ENCODE results near the gene IGLL1. TPM values are rescaled to one million over a fixed set of nuclear protein-coding genes. Genes with fewer than 3 reads are reported as not detected.
"Not testable (repeated sequence)": the region's sequence is repeated elsewhere in the genome, so short reads cannot be mapped to it uniquely, and the experiment has no call there.

IGLL1 gene
- total RNA-seq, 1 experiment from 2014 or later: not detected

DNA sequence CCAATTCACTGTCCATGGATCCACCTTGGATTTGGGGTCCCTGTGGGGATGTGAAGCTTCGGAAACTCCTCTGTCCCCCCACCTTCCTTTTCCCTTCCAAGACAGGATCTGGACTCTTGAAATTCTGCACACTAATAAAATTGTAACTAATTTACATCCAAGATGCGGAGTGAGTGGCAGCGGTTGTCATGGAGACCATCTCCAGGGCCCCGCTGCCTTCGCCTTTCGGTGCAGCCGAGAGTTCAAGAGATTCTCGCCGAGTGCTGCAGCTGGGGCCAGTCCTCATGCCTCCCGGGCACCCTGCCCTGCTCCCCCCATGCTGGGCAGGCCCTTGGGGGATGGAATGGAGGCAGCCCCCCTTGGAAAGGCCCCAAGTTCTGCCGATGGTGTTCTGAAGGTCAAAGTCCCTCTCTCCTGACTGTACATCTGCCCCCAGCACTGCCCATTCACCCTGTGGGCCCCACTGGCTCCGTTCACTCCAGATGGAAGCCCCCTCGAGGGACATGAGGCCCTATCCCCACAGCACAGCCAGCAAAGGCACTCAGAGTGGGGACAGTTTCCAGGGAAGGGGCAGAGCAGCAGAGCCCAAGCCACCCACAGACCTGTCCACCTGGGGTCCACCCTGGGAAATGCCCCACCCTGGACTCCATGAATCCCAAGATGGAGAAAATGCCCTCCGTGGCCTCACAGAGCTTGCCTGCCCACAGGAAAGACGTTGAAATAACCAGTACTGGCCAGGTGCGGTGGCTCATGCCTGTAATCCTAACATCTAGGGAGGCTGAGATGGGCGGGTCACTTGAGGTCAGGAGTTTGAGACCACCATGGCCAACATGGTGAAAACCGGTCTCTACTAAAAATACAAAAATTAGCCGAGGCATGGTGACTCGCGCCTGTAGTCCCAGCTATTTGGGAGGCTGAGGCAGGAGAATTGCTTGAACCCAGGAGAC is 25.9 kb downstream of the IGLL1 start:
- Histone ChIP-seq H3K9me3 (no peaks in the 10 kb centered on the region), H3K4me3 (no peak overlapping the region), H3K27me3 (peaks cover 5% of the 10 kb centered on the region; the same call in 1 of the 2 replicates), H3K36me3 (no peaks in the 10 kb centered on the region)
- DNase-seq: no peak

DNA sequence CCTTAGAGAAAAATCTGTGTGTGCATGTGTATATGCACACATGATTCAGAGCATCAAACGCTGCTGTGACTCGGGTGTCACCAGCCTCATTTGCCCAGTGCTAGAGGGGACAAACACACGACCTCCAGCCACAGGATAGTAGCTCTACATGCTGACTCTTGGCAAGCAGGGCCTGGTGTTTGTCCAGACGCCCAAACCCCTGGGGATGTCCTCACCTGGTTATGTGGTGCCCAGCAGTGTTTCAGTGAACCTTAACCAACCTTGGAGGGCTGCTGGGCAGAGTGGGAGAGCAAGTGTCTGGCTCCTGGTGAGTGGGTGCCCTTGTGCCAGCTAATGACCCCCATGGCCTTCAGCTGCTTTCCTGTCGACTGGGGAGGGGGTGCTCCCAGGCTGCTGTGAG is 26.7 kb downstream of the IGLL1 start:
- H3K4me3 ChIP-seq: no peak overlapping the region
- DNase-seq: no peak
- H3K36me3 ChIP-seq: no peaks in the 10 kb centered on the region

DNA sequence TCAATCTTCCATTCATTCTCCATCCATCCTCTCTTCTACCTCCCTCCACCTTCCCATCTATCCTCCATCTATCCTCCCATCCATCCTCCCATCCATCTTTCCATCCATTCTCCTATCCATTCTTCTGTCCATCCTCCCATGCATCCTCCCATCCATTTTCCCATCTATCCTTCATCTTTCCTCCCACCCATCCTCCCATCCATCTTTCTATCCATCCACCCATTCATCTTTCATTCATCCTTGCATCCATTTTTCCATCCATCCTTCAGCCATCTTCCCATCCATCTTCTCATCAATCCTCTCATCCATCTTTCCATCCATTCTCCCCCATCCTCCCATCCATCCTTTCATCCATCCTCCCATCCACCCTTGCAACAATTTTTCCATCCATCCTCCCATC is 27.5 kb downstream of the IGLL1 start:
- H3K27me3 ChIP-seq: peaks cover 1% of the 10 kb centered on the region; the same call in 1 of the 2 replicates
- no peaks in the 10 kb centered on the region for H3K36me3 ChIP-seq
- H3K9me3 ChIP-seq: no peaks in the 10 kb centered on the region
- DNase-seq: no peak
- H3K4me3 ChIP-seq: no peak overlapping the region

More for the DNA sequence above, 26.7 kb downstream of the IGLL1 start:
- no peaks in the 10 kb centered on the region for H3K27me3 ChIP-seq
- no peaks in the 10 kb centered on the region for H3K9me3 ChIP-seq

DNA sequence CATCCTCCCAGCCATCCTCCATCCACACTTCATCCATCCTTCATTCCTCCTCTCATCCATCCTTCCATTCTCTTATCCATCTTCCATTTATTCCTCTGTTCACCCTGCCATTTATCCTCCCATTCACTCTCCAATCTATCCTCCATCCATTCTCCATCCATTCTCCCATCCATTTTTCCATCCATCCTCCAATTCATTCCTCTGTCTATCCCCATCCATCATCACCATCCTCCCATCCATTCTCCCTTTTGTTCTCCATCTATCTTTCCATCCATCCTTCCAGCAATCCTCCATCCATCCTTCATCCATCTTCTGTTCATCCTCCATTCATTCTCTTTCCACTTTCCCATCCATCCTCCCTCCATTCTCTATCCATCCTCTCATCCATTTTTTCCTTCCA is 28.7 kb downstream of the IGLL1 start:
- no peak overlapping the region for H3K4me3 ChIP-seq
- peaks cover 3% of the 10 kb centered on the region; the same call in 1 of the 2 replicates for H3K9me3 ChIP-seq
- no peaks in the 10 kb centered on the region for H3K36me3 ChIP-seq
- DNase-seq: no peak
- H3K27me3 ChIP-seq: peaks cover 2% of the 10 kb centered on the region; the same call in 1 of the 2 replicates

DNA sequence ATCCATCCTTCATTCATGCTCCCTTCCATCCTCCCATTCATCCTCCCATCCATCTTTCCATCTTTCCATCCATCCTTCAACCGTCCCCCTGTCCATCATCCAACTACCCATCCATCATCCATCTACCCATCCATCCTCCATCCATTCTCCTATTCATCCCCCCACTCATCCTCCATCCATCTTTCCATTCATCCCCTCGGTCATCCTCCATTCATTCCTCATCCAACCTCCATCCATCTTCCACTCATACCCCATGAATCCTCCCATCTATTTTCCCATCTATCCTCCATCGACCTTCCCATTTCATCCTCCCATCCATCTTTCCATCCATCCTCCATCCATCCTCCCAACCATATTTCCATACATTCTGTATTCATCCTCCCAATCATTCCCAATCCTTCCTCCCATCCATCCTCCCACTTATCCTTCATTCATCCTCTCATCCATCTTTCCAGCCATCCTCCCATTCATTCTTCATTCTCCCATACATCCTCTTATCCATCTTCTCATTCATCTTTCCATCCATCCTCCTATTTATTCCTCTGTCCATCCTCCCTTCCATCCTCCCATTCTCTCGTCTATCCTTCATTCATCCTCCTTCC is 29.9 kb downstream of the IGLL1 start:
- DNase-seq: no peak
- no peak overlapping the region for H3K4me3 ChIP-seq
- H3K27me3 ChIP-seq: peaks cover 2% of the 10 kb centered on the region; the same call in 1 of the 2 replicates
- peaks cover 3% of the 10 kb centered on the region; the same call in 1 of the 2 replicates for H3K9me3 ChIP-seq
- H3K36me3 ChIP-seq: no peaks in the 10 kb centered on the region

DNA sequence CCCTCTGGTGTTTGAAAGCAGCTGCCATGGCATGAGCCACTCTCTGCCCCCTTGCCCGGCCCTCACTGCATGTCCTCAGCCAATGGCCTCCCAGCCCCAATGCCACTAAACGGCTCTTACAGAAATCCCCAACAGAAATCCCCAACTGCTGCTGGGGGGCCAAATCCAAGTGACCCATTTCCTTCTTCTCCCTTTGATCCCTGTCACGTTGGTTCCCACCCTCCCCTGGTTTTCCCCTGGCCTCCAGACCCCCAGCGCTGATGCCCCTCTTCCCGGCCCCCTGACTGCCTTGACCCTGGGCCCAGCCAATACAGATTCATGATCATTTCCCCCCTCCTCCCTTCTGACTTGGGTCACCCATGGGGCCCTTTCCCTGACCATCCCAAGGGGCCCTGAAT is 30.9 kb downstream of the IGLL1 start:
- Histone ChIP-seq H3K36me3 (no peaks in the 10 kb centered on the region), H3K27me3 (peaks cover 2% of the 10 kb centered on the region; the same call in 1 of the 2 replicates), H3K4me3 (no peak overlapping the region), H3K9me3 (peaks cover 3% of the 10 kb centered on the region; the same call in 1 of the 2 replicates)
- no peak for DNase-seq

DNA sequence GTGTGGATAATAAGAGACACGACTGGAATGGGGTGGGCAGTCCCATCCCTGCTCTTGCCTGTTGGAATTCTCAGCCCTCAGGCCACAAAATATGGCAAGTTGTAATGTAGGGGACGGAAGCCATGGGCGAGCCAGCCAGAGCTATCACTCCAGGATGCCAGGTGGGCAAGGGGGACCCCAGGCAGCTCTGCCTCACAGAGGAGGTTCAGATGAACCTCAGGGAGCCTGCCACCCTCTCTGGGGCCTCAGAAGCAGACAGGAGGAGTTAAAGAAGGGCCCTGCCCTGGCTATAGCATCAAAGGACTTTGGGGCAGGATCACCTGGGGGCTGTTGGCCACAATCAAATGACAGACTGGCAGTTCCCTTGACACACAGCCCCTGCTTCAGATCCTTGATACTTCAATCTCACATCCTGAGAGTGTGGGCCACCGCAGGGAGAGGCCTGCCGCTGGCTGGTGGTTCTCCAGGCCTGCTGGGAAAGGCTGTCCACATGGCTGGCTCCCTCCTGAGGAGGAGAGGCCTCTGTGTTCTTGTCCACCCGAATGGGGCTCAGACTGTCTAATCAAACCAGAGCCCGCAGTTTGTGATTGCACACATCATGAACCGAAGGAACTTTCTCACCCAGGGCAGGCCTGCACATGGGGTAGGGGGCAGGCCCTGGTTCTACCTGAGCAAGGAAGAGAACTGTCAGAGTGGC is 31.4 kb downstream of the IGLL1 start:
- no peaks in the 10 kb centered on the region for H3K36me3 ChIP-seq
- no peak overlapping the region for H3K4me3 ChIP-seq
- DNase-seq: no peak
- H3K9me3 ChIP-seq: peaks cover 3% of the 10 kb centered on the region; the same call in 1 of the 2 replicates
- H3K27me3 ChIP-seq: peaks cover 2% of the 10 kb centered on the region; the same call in 1 of the 2 replicates

DNA sequence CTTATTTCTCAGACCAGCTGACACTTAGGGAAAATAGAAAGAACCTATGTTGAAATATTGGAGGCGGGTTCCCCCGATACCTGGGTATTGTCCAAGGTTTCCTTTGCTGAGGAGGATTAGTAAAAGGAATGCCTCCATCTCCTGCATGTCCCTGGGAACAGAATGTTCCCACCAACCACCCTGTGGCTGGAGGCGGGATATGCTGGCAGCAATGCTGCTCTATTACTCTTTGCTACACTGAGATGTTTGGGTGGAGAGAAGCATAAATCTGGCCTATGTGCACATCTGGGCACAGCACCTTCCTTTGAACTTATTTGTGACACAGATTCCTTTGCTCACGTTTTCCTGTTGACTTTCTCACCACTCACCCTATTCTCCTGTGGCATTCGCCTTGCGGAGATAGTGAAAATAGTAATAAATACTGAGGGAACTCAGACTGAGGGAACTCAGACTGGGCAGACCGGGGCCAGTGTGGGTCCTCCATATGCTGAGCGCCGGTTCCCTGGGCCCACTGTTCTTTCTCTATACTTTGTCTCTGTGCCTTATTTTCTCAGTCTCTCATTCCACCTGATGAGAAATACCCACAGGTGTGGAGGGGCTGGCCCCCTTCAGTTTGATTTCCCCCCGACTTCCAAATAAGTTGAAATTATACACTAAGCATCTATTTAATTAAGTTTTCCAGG is 32.1 kb downstream of the IGLL1 start:
- Histone ChIP-seq H3K27me3 (peaks cover 2% of the 10 kb centered on the region; the same call in 1 of the 2 replicates), H3K9me3 (peaks cover 3% of the 10 kb centered on the region; the same call in 1 of the 2 replicates), H3K36me3 (no peaks in the 10 kb centered on the region), H3K4me3 (no peak overlapping the region)
- no peak for DNase-seq

DNA sequence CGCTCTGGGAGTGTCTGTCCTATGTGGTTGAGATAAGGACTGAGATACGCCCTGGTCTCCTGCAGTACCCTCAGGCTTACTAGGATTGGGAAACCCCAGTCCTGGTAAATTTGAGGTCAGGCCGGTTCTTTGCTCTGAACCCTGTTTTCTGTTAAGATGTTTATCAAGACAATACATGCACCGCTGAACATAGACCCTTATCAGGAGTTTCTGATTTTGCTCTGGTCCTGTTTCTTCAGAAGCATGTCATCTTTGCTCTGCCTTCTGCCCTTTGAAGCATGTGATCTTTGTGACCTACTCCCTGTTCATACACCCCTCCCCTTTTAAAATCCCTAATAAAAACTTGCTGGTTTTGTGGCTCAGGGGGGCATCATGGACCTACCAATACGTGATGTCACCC is 32.7 kb downstream of the IGLL1 start:
- not testable (repeated sequence) for DNase-seq, H3K4me3 ChIP-seq, H3K9me3 ChIP-seq

DNA sequence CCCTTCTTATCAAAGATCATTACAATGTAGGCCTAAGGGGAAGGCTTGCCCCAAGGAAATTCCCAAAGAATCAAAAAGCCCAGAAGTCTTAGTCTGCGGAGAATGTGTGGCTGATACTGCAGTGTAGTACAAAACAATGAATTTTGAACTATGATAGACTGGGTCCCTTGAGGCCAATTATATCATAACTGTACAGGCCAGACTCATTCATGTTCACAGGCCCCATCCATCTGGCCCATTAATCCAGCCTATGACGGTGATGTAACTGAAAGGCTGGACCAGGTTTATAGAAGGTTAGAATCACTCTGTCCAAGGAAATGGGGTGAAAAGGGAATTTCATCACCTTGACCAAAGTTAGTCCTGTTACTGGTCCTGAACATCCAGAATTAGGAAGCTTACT is 35.2 kb downstream of the IGLL1 start:
- no peak overlapping the region for H3K4me3 ChIP-seq
- peaks cover 2% of the 10 kb centered on the region; the same call in 1 of the 2 replicates for H3K27me3 ChIP-seq
- no peaks in the 10 kb centered on the region for H3K36me3 ChIP-seq
- DNase-seq: no peak
- peaks cover 3% of the 10 kb centered on the region; the same call in 1 of the 2 replicates for H3K9me3 ChIP-seq

More for the DNA sequence above, 32.7 kb downstream of the IGLL1 start:
- not testable (repeated sequence) for H3K27me3 ChIP-seq, H3K36me3 ChIP-seq

DNA sequence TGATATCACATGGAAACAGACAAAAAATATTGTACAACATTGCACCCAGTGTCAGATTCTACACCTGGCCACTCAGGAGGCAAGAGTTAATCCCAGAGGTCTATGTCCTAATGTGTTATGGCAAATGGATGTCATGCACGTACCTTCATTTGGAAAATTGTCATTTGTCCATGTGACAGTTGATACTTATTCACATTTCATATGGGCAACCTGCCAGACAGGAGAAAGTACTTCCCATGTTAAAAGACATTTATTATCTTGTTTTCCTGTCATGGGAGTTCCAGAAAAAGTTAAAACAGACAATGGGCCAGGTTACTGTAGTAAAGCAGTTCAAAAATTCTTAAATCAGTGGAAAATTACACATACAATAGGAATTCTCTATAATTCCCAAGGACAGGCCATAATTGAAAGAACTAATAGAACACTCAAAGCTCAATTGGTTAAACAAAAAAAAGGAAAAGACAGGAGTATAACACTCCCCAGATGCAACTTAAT is 36.5 kb downstream of the IGLL1 start:
- DNase-seq, H3K9me3 ChIP-seq, H3K4me3 ChIP-seq, H3K27me3 ChIP-seq, H3K36me3 ChIP-seq: not testable (repeated sequence)

DNA sequence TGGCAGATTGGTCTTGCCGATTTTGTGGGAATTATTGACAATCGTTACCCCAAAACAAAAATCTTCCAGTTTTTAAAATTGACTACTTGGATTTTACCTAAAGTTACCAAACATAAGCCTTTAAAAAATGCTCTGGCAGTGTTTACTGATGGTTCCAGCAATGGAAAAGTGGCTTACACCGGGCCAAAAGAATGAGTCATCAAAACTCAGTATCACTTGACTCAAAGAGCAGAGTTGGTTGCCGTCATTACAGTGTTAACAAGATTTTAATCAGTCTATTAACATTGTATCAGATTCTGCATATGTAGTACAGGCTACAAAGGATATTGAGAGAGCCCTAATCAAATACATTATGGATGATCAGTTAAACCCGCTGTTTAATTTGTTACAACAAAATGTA is 37.2 kb downstream of the IGLL1 start:
- peaks cover 3% of the 10 kb centered on the region; the same call in 1 of the 2 replicates for H3K9me3 ChIP-seq
- DNase-seq: no peak
- peaks cover 2% of the 10 kb centered on the region; the same call in 1 of the 2 replicates for H3K27me3 ChIP-seq
- H3K4me3 ChIP-seq: no peak overlapping the region
- H3K36me3 ChIP-seq: no peaks in the 10 kb centered on the region

DNA sequence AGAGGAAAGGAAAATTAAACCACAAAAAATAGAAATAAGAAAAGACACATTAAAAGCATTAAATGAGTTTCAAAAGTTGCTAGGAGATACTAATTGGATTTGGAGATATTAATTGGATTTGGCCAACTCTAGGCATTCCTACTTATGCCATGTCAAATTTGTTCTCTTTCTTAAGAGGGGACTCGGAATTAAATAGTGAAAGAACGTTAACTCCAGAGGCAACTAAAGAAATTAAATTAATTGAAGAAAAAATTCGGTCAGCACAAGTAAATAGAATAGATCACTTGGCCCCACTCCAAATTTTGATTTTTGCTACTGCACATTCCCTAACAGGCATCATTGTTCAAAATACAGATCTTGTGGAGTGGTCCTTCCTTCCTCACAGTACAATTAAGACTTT is 37.7 kb downstream of the IGLL1 start:
- DNase-seq, H3K9me3 ChIP-seq, H3K4me3 ChIP-seq: not testable (repeated sequence)

DNA sequence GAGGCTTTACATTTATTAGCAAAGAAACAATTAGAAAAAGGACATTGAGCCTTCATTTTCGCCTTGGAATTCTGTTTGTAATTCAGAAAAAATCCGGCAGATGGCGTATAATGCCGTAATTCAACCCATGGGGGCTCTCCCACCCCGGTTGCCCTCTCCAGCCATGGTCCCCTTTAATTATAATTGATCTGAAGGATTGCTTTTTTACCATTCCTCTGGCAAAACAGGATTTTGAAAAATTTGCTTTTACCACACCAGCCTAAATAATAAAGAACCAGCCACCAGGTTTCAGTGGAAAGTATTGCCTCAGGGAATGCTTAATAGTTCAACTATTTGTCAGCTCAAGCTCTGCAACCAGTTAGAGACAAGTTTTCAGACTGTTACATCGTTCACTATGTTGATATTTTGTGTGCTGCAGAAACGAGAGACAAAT is 38.2 kb downstream of the IGLL1 start:
- H3K27me3 ChIP-seq, H3K9me3 ChIP-seq, DNase-seq, H3K4me3 ChIP-seq, H3K36me3 ChIP-seq: not testable (repeated sequence)

More for the DNA sequence above, 37.7 kb downstream of the IGLL1 start:
- H3K27me3 ChIP-seq, H3K36me3 ChIP-seq: not testable (repeated sequence)

DNA sequence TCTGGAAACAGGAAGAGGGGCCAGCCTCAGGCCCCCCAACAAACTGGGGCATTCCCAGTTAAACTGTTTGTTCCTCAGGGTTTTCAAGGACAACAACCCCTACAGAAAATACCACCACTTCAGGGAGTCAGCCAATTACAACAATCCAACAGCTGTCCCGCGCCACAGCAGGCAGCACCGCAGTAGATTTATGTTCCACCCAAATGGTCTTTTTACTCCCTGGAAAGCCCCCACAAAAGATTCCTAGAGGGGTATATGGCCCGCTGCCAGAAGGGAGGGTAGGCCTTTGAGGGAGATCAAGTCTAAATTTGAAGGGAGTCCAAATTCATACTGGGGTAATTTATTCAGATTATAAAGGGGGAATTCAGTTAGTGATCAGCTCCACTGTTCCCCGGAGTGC is 39.3 kb downstream of the IGLL1 start:
- not testable (repeated sequence) for H3K36me3 ChIP-seq, H3K9me3 ChIP-seq, H3K27me3 ChIP-seq, H3K4me3 ChIP-seq, DNase-seq

DNA sequence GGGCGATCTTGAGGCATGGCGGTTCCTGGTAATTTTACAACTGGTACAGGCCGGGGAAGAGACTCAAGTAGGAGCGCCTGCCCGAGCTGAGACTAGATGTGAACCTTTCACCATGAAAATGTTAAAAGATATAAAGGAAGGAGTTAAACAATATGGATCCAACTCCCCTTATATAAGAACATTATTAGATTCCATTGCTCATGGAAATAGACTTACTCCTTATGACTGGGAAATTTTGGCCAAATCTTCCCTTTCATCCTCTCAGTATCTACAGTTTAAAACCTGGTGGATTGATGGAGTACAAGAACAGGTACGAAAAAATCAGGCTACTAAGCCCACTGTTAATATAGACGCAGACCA is 40.3 kb downstream of the IGLL1 start:
- DNase-seq, H3K36me3 ChIP-seq, H3K9me3 ChIP-seq, H3K27me3 ChIP-seq, H3K4me3 ChIP-seq: not testable (repeated sequence)

Data from MG63 (cell line).